ENCODE data around the gene MYO6.

The MYO6 gene

DNA sequence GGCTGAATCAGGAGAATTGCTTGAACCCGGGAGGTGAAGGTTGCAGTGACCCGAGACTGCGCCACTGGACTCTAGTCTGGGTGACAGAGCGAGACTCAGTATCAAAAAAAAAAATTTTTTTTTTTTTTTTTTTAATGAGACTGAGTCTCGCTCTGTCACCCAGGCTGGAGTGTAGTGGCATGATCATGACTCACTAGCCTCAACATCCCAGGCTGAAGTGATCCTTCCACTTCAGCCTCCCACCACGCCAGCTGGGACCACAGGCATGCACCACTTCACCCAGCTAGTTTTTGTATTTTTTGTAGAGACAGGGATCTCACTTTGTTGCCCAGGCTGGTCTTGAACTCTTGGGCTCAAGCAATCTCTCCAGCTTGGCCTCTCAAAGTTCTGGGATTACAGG is 53.3 kb downstream of the MYO6 start:
- Histone ChIP-seq H2AFZ (ENCODE audit: low read depth) (no peak overlapping the region), H3K36me3 (ENCODE audit: insufficient read depth) (no peaks in the 10 kb centered on the region), H3K4me1 (ENCODE audit: low read depth, poor library complexity, severe bottlenecking) (no peaks in the 10 kb centered on the region), H4K20me1 (ENCODE audit: insufficient read depth) (no peaks in the 10 kb centered on the region), H3K4me2 (no peak overlapping the region), H3K4me3 (IDR thresholded peaks at IDR 0.05; ENCODE audit: insufficient read depth, low read depth, low read length) (no peak overlapping the region), H3K9ac (no peak overlapping the region), H3K27ac (no peak overlapping the region), H3K79me2 (ENCODE audit: insufficient read depth, low read depth) (no peaks in the 10 kb centered on the region), H3K27me3 (ENCODE audit: insufficient read depth, low read depth) (no peaks in the 10 kb centered on the region)
- TF ChIP-seq, protein P1, sequence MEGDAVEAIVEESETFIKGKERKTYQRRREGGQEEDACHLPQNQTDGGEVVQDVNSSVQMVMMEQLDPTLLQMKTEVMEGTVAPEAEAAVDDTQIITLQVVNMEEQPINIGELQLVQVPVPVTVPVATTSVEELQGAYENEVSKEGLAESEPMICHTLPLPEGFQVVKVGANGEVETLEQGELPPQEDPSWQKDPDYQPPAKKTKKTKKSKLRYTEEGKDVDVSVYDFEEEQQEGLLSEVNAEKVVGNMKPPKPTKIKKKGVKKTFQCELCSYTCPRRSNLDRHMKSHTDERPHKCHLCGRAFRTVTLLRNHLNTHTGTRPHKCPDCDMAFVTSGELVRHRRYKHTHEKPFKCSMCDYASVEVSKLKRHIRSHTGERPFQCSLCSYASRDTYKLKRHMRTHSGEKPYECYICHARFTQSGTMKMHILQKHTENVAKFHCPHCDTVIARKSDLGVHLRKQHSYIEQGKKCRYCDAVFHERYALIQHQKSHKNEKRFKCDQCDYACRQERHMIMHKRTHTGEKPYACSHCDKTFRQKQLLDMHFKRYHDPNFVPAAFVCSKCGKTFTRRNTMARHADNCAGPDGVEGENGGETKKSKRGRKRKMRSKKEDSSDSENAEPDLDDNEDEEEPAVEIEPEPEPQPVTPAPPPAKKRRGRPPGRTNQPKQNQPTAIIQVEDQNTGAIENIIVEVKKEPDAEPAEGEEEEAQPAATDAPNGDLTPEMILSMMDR (conservative IDR thresholded peaks at IDR 0.05; ENCODE audit: low read depth, low read length) = no peak

GRCh38 chr6:75808507-75808906 is 59.5 kb downstream of the MYO6 start:
- no peaks in the 10 kb centered on the region for H3K27me3 ChIP-seq (ENCODE audit: insufficient read depth, low read depth)
- H3K4me3 ChIP-seq (IDR thresholded peaks at IDR 0.05; ENCODE audit: insufficient read depth, low read depth, low read length) = no peak overlapping the region
- H3K4me1 ChIP-seq (ENCODE audit: low read depth, poor library complexity, severe bottlenecking) = peaks cover 6% of the 10 kb centered on the region
- H3K36me3 ChIP-seq (ENCODE audit: insufficient read depth) = no peaks in the 10 kb centered on the region
- H3K4me2 ChIP-seq = no peak overlapping the region
- TF ChIP-seq, protein P1 (conservative IDR thresholded peaks at IDR 0.05; ENCODE audit: low read depth, low read length) = no peak
- H3K79me2 ChIP-seq (ENCODE audit: insufficient read depth, low read depth) = no peaks in the 10 kb centered on the region
- no peaks in the 10 kb centered on the region for H4K20me1 ChIP-seq (ENCODE audit: insufficient read depth)
- no peak overlapping the region for H2AFZ ChIP-seq (ENCODE audit: low read depth)
- H3K9ac ChIP-seq = no peak overlapping the region
- no peak overlapping the region for H3K27ac ChIP-seq

GRCh38 chr6:75812560-75812959 is 63.5 kb downstream of the MYO6 start:
- H3K79me2 ChIP-seq (ENCODE audit: insufficient read depth, low read depth) = no peaks in the 10 kb centered on the region
- no peaks in the 10 kb centered on the region for H3K27me3 ChIP-seq (ENCODE audit: insufficient read depth, low read depth)
- peaks cover 6% of the 10 kb centered on the region for H3K4me1 ChIP-seq (ENCODE audit: low read depth, poor library complexity, severe bottlenecking)
- no peak overlapping the region for H3K4me3 ChIP-seq (IDR thresholded peaks at IDR 0.05; ENCODE audit: insufficient read depth, low read depth, low read length)
- H3K4me2 ChIP-seq = no peak overlapping the region
- H3K36me3 ChIP-seq (ENCODE audit: insufficient read depth) = no peaks in the 10 kb centered on the region
- H3K27ac ChIP-seq = no peak overlapping the region
- H4K20me1 ChIP-seq (ENCODE audit: insufficient read depth) = no peaks in the 10 kb centered on the region
- H3K9ac ChIP-seq = no peak overlapping the region
- H2AFZ ChIP-seq (ENCODE audit: low read depth) = no peak overlapping the region
- TF ChIP-seq, protein P1 (conservative IDR thresholded peaks at IDR 0.05; ENCODE audit: low read depth, low read length) = no peak

GRCh38 chr6:75813476-75814250 is 64.6 kb downstream of the MYO6 start:
- no peak overlapping the region for H3K9ac ChIP-seq
- TF ChIP-seq, protein P1 (conservative IDR thresholded peaks at IDR 0.05; ENCODE audit: low read depth, low read length) = no peak
- H3K36me3 ChIP-seq (ENCODE audit: insufficient read depth) = no peaks in the 10 kb centered on the region
- H3K27ac ChIP-seq = no peak overlapping the region
- H3K4me1 ChIP-seq (ENCODE audit: low read depth, poor library complexity, severe bottlenecking) = peaks cover 6% of the 10 kb centered on the region
- H3K4me2 ChIP-seq = no peak overlapping the region
- no peak overlapping the region for H2AFZ ChIP-seq (ENCODE audit: low read depth)
- H3K4me3 ChIP-seq (IDR thresholded peaks at IDR 0.05; ENCODE audit: insufficient read depth, low read depth, low read length) = no peak overlapping the region
- no peaks in the 10 kb centered on the region for H4K20me1 ChIP-seq (ENCODE audit: insufficient read depth)
- H3K27me3 ChIP-seq (ENCODE audit: insufficient read depth, low read depth) = no peaks in the 10 kb centered on the region
- H3K79me2 ChIP-seq (ENCODE audit: insufficient read depth, low read depth) = no peaks in the 10 kb centered on the region
